Subcutaneous adipose tissue (tissue), 4 donors: ENCODE data around the gene FRMD4A. TPM values are rescaled to one million over a fixed set of nuclear protein-coding genes. Genes with fewer than 3 reads are reported as not detected.

ENCODE experiments used
- CTCF ChIP-seq: fragments of 450-650 bp; IDR thresholded peaks from one replicate; pipeline ENCODE4 v1.5.1; 2016; ENCODE audit warnings: low read depth, mild to moderate bottlenecking, control low read depth, antibody characterized with exemption, moderate library complexity
- total RNA-seq, 4 donors: library from RNA; depleted of rRNA; stranded (reverse); fragments of >200 nt; gene quantifications; one replicate each; pipeline ENCODE4 v1.1.0, GENCODE V29; 2016

Gene FRMD4A
- total RNA-seq, 4 donors from 2014 or later, result 70.0 to 206 (median 81.4) TPM

- no peak for TF ChIP-seq CTCF
Observed at GRCh38 chr10:14062528-14063260, 268.0 kb downstream of the FRMD4A start.

DNA sequence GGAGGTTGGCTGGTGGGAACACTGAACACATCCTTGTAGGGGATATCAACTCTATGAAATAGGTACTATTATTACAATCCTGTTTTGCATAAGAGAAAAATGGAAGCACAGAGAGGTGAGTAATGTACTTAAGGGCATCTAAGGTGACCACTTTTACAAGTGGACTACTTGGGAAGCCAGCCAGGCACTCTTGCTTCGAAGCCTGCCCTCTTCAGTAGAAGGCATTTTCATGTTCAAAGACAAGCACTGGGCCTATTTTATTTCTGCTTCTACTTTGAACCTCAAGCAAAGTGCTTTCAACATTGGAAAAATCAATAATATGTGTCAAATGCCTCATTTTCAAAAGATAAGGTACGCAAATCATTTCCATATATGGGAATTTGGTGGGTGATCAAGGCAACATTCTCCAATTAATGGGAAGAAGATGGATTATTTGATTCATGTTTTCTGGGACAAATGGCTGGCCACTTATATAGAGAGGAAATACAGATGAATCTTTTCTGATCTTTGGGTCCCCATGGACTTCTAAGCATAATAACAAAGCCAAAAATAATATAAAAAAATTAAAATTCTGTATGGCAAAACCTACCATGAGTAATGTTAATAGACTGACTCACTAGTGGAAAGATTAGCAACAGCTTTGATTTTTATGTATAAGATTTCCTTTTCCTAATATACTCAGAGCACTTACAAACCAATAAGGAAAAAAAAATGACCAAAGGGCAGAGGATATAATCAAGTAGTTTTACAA lies 270.2 kb downstream of the FRMD4A start:
- TF ChIP-seq CTCF, result no peak

- no peak for TF ChIP-seq CTCF
Observed at GRCh38 chr10:14056610-14057332, 274.0 kb downstream of the FRMD4A start.

- no peak for TF ChIP-seq CTCF
Observed at GRCh38 chr10:14052931-14053330, 277.8 kb downstream of the FRMD4A start.

DNA sequence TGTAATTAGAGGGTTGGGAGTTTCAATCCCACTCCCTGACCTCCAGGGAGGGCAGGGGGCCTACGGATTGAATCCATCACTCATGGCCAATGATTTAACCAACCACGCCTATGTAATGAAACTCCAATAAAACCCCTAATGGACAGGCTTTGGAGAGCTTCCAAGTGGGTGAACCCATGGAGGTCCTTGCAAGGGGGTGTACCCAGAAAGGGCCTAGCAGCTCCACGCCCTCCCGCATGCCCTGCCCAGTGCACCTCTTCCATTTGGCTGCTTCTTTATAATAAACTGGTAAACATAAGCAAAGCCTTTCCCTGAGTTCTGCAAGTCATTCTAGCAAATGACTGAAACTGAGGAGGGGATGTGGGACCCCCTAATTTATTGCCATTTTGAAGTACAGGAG lies 280.1 kb downstream of the FRMD4A start:
- no peak for TF ChIP-seq CTCF

DNA sequence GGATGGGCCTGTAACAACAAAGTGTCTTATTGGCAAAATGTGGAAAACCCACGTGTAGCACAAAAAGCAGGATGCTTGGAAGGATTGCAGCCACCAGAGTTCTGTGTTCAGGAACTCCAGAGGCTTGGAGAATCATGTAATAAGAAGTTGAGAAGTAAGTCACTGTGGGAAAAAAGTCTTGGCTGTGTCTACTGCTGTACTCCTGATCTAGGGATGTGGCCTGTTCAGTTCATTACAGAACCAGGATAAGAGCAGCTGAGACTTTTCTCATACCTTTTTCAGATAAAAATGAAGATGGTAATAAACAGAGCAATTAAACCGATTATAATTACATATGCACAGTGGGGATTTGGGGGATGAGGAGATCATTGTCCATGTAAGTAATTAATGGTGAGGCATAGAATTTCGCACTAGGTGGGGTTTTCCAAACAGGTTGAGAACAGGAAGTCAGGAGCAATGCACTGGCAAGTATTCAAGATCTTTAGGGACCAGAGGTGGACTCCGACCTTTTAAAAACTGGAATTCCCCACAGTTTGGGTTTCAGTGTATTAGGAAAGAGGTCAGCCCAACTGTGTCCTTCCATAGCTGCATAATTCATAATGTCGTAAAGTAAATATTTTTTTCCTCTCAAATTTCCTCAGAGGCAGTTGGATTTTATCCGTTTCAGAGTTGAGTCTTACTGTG lies 281.7 kb downstream of the FRMD4A start:
- no peak for TF ChIP-seq CTCF

GRCh38 chr10:14047431-14047830 lies 283.3 kb downstream of the FRMD4A start:
- no peak for TF ChIP-seq CTCF
